ENCODE data around the gene ELAVL1. TPM values are rescaled to one million over a fixed set of nuclear protein-coding genes. Genes with fewer than 3 reads are reported as not detected.

Gene ELAVL1
- total RNA-seq, 1 donor from 2014 or later, result 116 TPM

- H3K36me3 Mint-ChIP-seq, result peaks cover 4% of the 10 kb centered on the region
- TF ChIP-seq, protein P1, sequence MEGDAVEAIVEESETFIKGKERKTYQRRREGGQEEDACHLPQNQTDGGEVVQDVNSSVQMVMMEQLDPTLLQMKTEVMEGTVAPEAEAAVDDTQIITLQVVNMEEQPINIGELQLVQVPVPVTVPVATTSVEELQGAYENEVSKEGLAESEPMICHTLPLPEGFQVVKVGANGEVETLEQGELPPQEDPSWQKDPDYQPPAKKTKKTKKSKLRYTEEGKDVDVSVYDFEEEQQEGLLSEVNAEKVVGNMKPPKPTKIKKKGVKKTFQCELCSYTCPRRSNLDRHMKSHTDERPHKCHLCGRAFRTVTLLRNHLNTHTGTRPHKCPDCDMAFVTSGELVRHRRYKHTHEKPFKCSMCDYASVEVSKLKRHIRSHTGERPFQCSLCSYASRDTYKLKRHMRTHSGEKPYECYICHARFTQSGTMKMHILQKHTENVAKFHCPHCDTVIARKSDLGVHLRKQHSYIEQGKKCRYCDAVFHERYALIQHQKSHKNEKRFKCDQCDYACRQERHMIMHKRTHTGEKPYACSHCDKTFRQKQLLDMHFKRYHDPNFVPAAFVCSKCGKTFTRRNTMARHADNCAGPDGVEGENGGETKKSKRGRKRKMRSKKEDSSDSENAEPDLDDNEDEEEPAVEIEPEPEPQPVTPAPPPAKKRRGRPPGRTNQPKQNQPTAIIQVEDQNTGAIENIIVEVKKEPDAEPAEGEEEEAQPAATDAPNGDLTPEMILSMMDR (IDR thresholded peaks at IDR 0.05; ENCODE audit: unreplicated experiment), result no peak
- no peak overlapping the region for H3K27ac Mint-ChIP-seq
- H3K9me3 Mint-ChIP-seq, result no peaks in the 10 kb centered on the region
- no peak for DNase-seq (ENCODE audit: low spot score in 2 of 2, unreplicated experiment in 2 of 2)
- H3K4me3 Mint-ChIP-seq, result no peak overlapping the region
- no peaks in the 10 kb centered on the region for H3K27me3 Mint-ChIP-seq (ENCODE audit: low read depth)
- H3K4me1 Mint-ChIP-seq, result peaks cover 2% of the 10 kb centered on the region
These were observed 49.7 kb downstream of the ELAVL1 start for GRCh38 chr19:7955696-7956095.

DNA sequence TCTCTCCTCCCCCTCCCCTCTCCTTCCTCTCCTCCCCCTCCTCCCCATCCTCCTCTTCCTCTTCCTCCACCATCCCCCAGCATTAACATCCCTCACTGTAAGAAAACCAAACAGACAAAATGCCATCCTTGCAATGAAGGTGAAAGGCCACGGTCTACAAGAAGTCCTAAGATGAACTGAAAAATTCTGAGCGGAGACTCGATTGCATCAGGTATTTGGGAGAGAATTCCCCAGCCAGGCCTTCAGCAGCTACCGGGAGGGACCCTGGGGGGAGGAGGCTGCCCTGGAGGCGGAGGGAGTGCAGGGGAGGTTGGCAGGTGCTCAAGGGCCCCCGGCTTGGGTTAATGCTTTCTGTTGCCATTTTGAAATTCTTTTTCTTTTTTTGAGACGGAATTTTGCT lies 51.9 kb downstream of the ELAVL1 start:
- Mint-ChIP-seq H3K27ac (no peak overlapping the region), H3K36me3 (peaks cover 2% of the 10 kb centered on the region), H3K9me3 (no peaks in the 10 kb centered on the region), H3K4me3 (no peak overlapping the region), H3K27me3 (ENCODE audit: low read depth) (no peaks in the 10 kb centered on the region), H3K4me1 (peaks cover 2% of the 10 kb centered on the region)
- TF ChIP-seq, protein P1 (IDR thresholded peaks at IDR 0.05; ENCODE audit: unreplicated experiment), result no peak
- DNase-seq (ENCODE audit: low spot score in 2 of 2, unreplicated experiment in 2 of 2), result no peak

DNA sequence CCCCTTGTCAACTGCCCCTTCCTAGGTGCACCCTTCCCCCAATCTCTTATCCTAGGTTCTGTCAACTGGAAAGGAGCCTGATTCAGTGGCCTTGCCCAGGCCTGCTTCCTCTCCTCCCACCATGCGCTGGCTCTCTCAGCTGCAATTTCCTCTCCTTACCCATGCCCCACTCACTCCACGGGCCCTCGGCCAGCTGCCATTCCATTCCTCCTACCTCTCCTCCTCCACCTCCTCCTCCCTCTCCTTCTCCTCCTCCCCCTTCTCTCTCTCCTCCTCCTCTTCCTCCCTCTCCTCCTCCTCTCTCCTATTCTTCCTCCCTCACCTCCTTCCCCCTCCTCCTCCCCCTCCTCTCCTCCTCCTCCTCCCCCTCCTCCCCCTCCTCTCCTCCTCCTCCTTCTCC lies 52.4 kb downstream of the ELAVL1 start:
- H3K27me3 Mint-ChIP-seq (ENCODE audit: low read depth), result no peaks in the 10 kb centered on the region
- H3K4me3 Mint-ChIP-seq, result no peak overlapping the region
- peaks cover 2% of the 10 kb centered on the region for H3K4me1 Mint-ChIP-seq
- no peak for DNase-seq (ENCODE audit: low spot score in 2 of 2, unreplicated experiment in 2 of 2)
- TF ChIP-seq, protein P1 (IDR thresholded peaks at IDR 0.05; ENCODE audit: unreplicated experiment), result no peak
- H3K27ac Mint-ChIP-seq, result peak overlapping the region; percentile 34
- H3K9me3 Mint-ChIP-seq, result no peaks in the 10 kb centered on the region
- no peaks in the 10 kb centered on the region for H3K36me3 Mint-ChIP-seq

GRCh38 chr19:7947939-7948338 lies 57.5 kb downstream of the ELAVL1 start:
- Mint-ChIP-seq H3K4me1 (peaks cover 6% of the 10 kb centered on the region), H3K27ac (no peak overlapping the region), H3K4me3 (no peak overlapping the region), H3K9me3 (no peaks in the 10 kb centered on the region), H3K27me3 (ENCODE audit: low read depth) (no peaks in the 10 kb centered on the region), H3K36me3 (peaks cover 1% of the 10 kb centered on the region)
- TF ChIP-seq, protein P1 (IDR thresholded peaks at IDR 0.05; ENCODE audit: unreplicated experiment), result no peak
- no peak for DNase-seq (ENCODE audit: low spot score in 2 of 2, unreplicated experiment in 2 of 2)

GRCh38 chr19:7944177-7944761 lies 61.2 kb downstream of the ELAVL1 start:
- H3K4me3 Mint-ChIP-seq, result peak overlapping the region; percentile 90
- peak overlapping the region; percentile 98 for H3K27ac Mint-ChIP-seq
- TF ChIP-seq, protein P1 (IDR thresholded peaks at IDR 0.05; ENCODE audit: unreplicated experiment), result peak; percentile 96
- H3K36me3 Mint-ChIP-seq, result peaks cover 10% of the 10 kb centered on the region
- H3K9me3 Mint-ChIP-seq, result no peaks in the 10 kb centered on the region
- H3K27me3 Mint-ChIP-seq (ENCODE audit: low read depth), result no peaks in the 10 kb centered on the region
- peak in 1 of 2 experiments; percentile 88 for DNase-seq (ENCODE audit: low spot score in 2 of 2, unreplicated experiment in 2 of 2)
- peaks cover 8% of the 10 kb centered on the region for H3K4me1 Mint-ChIP-seq
